ENCODE data around the gene THSD4. TPM values are rescaled to one million over a fixed set of nuclear protein-coding genes. Genes with fewer than 3 reads are reported as not detected.

The THSD4 gene
- total RNA-seq, 2 experiments from 2014 or later, result not detected

DNA sequence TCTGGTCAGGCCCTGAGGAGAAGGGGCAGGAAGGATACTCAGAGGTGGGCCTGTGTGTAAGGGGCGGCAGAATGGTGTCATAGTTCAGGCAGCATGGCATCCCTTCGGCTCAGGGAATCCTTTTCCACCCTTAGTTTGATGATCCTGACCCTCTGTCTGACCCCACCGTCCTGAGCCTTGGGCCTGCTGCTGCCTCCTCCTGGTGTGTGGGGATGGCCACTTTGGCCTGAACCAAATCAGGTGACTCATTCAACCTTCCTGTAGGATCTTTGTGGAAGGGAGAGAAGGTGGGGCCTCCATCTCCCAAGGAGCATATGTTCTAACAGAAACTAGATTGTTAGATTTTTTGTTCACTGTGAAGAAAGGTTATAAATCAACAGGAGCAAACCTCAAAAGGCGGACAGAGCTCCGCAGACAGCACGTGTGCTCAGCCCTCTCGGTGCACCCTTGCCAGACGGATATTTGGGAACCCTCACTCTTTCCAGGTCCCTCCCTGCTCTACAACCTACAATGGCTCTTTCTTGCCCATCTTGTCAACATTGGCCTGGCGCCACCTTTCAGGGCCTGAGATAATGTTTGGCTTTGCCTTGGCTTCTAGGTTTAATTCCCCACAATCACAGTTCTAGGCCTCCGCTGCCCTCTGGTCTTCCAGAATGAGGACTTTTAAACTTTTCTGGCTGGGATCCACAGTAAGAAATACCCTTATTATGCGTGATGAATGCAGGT, 21.7 kb downstream of the THSD4 start:
- Histone ChIP-seq H3K4me3 (ENCODE audit: low read length) (no peak overlapping the region), H3K27me3 (ENCODE audit: control insufficient read depth in 1 of 2, insufficient read depth in 2 of 2, low read length in 2 of 2) (peaks cover 0 to 5% of the 10 kb centered on the region in 2 experiments), H3K27ac (ENCODE audit: low read depth in 1 of 2, low read length in 2 of 2) (no peak overlapping the region), H3K4me1 (ENCODE audit: insufficient read depth, low read length) (no peaks in the 10 kb centered on the region), H3K36me3 (ENCODE audit: insufficient read depth, low read length) (no peaks in the 10 kb centered on the region), H3K9me3 (ENCODE audit: control insufficient read depth in 1 of 2, insufficient read depth in 1 of 2, low read length in 2 of 2) (peaks cover 0 to 5% of the 10 kb centered on the region in 2 experiments)
- Mint-ChIP-seq H3K27me3 (peaks cover 33% of the 10 kb centered on the region), H3K4me3 (no peak overlapping the region), H3K4me1 (ENCODE audit: low read depth) (no peaks in the 10 kb centered on the region), H3K27ac (no peak overlapping the region), H3K36me3 (ENCODE audit: low read depth) (no peaks in the 10 kb centered on the region), H3K9me3 (no peaks in the 10 kb centered on the region)
- TF ChIP-seq, protein P1, sequence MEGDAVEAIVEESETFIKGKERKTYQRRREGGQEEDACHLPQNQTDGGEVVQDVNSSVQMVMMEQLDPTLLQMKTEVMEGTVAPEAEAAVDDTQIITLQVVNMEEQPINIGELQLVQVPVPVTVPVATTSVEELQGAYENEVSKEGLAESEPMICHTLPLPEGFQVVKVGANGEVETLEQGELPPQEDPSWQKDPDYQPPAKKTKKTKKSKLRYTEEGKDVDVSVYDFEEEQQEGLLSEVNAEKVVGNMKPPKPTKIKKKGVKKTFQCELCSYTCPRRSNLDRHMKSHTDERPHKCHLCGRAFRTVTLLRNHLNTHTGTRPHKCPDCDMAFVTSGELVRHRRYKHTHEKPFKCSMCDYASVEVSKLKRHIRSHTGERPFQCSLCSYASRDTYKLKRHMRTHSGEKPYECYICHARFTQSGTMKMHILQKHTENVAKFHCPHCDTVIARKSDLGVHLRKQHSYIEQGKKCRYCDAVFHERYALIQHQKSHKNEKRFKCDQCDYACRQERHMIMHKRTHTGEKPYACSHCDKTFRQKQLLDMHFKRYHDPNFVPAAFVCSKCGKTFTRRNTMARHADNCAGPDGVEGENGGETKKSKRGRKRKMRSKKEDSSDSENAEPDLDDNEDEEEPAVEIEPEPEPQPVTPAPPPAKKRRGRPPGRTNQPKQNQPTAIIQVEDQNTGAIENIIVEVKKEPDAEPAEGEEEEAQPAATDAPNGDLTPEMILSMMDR (IDR thresholded peaks at IDR 0.05), result no peak
- ChIA-PET POLR2A (no interaction called here), CTCF (no interaction called here)
- ATAC-seq (ENCODE audit: poor library complexity) (no peak), DNase-seq (no peak)
- intact Hi-C loops (cut with DNase I, micrococcal nuclease), result no loop called here

GRCh38 chr15:71138473-71138872, 23.2 kb downstream of the THSD4 start:
- H3K27ac Mint-ChIP-seq, result no peak overlapping the region
- H3K27me3 ChIP-seq (ENCODE audit: control insufficient read depth in 1 of 2, insufficient read depth in 2 of 2, low read length in 2 of 2), result peaks cover 0 to 5% of the 10 kb centered on the region in 2 experiments
- ChIA-PET CTCF (no interaction called here), POLR2A (no interaction called here)
- DNase-seq (no peak), ATAC-seq (ENCODE audit: poor library complexity) (no peak)
- no peaks in the 10 kb centered on the region for H3K36me3 Mint-ChIP-seq (ENCODE audit: low read depth)
- no peak overlapping the region for H3K4me3 Mint-ChIP-seq
- H3K4me1 Mint-ChIP-seq (ENCODE audit: low read depth), result no peaks in the 10 kb centered on the region
- H3K4me3 ChIP-seq (ENCODE audit: low read length), result no peak overlapping the region
- no peaks in the 10 kb centered on the region for H3K9me3 Mint-ChIP-seq
- H3K9me3 ChIP-seq (ENCODE audit: control insufficient read depth in 1 of 2, insufficient read depth in 1 of 2, low read length in 2 of 2), result peaks cover 0 to 5% of the 10 kb centered on the region in 2 experiments
- intact Hi-C loops (cut with DNase I, micrococcal nuclease), result no loop called here
- TF ChIP-seq, protein P1 (IDR thresholded peaks at IDR 0.05), result no peak
- no peak overlapping the region for H3K27ac ChIP-seq (ENCODE audit: low read depth in 1 of 2, low read length in 2 of 2)
- no peaks in the 10 kb centered on the region for H3K36me3 ChIP-seq (ENCODE audit: insufficient read depth, low read length)
- H3K27me3 Mint-ChIP-seq, result peaks cover 27% of the 10 kb centered on the region
- no peaks in the 10 kb centered on the region for H3K4me1 ChIP-seq (ENCODE audit: insufficient read depth, low read length)

GRCh38 chr15:71139241-71139640, 24.0 kb downstream of the THSD4 start:
- Histone ChIP-seq H3K27ac (ENCODE audit: low read depth in 1 of 2, low read length in 2 of 2) (no peak overlapping the region), H3K36me3 (ENCODE audit: insufficient read depth, low read length) (no peaks in the 10 kb centered on the region), H3K9me3 (ENCODE audit: control insufficient read depth in 1 of 2, insufficient read depth in 1 of 2, low read length in 2 of 2) (peaks cover 0 to 5% of the 10 kb centered on the region in 2 experiments), H3K4me3 (ENCODE audit: low read length) (no peak overlapping the region), H3K27me3 (ENCODE audit: control insufficient read depth in 1 of 2, insufficient read depth in 2 of 2, low read length in 2 of 2) (peaks cover 2 to 5% of the 10 kb centered on the region in 2 experiments), H3K4me1 (ENCODE audit: insufficient read depth, low read length) (no peaks in the 10 kb centered on the region)
- Mint-ChIP-seq H3K4me3 (no peak overlapping the region), H3K27me3 (peaks cover 19% of the 10 kb centered on the region), H3K4me1 (ENCODE audit: low read depth) (no peaks in the 10 kb centered on the region), H3K36me3 (ENCODE audit: low read depth) (no peaks in the 10 kb centered on the region), H3K27ac (no peak overlapping the region), H3K9me3 (no peaks in the 10 kb centered on the region)
- TF ChIP-seq, protein P1 (IDR thresholded peaks at IDR 0.05), result no peak
- ATAC-seq (ENCODE audit: poor library complexity) (no peak), DNase-seq (no peak)
- ChIA-PET POLR2A (no interaction called here), CTCF (no interaction called here)
- intact Hi-C loops (cut with DNase I, micrococcal nuclease), result no loop called here

All from CD4-positive, alpha-beta T cell (primary cell).